Superior temporal gyrus (tissue), 1 donor: ENCODE results near the gene PPFIA1.
A peak's percentile ranks its signal among the peaks of the same experiment; 100 is the strongest.

ENCODE experiments used
- DNase-seq: peaks from one replicate; pipeline ENCODE4 v3.0.0-alpha.2; 2016; ENCODE audit errors: extremely low spot score

Gene PPFIA1

DNA sequence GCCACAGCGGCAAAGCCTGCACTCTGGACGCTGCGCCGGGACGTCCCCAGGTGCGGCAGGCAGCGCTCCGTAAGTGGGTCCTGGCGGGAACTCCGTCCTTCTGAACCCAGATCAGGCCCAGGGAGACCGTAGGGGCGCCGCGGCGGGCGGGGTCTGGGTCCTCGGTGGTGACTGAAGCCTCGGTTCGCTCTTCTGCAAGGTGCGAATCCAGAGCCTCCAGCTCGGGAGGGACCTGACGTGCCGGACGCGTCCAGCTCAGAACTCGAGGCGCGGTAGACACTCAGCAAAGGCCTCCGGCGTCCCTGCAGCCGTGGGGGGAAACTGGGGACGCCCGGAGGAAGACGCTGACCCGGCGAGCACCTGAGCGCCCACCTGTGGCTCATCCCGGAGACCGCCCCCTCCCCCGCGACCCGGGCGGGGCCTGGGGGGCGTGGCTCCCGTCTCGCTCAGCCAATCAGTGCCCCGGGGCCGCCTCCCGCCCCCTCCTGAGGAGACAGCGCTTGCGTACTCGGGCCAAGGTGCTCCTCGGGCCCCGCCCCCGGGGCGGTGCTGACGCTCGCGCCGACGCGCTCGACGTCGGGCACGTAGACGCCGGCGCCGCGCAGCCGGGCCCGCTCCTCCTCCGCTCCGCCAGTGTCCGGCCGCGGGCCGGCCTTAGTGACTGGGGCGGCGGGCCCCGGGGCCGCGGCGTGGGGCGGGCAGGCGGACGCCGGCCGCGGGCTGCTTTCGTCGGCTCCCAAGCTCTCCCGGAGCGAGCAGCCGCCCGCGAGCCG lies at the start of gene PPFIA1:
TSS of gene PPFIA1 (plus strand) at position 587 of the 773 bp plus-strand sequence. CDS start 1,483 bp downstream, outside the sequence.
- DNase-seq: peak; percentile 92

- no peak for DNase-seq
These were observed 49.6 kb upstream of the PPFIA1 start for GRCh38 chr11:70220920-70221319.

GRCh38 chr11:70225681-70226177 lies 44.8 kb upstream of the PPFIA1 start:
- no peak for DNase-seq

DNA sequence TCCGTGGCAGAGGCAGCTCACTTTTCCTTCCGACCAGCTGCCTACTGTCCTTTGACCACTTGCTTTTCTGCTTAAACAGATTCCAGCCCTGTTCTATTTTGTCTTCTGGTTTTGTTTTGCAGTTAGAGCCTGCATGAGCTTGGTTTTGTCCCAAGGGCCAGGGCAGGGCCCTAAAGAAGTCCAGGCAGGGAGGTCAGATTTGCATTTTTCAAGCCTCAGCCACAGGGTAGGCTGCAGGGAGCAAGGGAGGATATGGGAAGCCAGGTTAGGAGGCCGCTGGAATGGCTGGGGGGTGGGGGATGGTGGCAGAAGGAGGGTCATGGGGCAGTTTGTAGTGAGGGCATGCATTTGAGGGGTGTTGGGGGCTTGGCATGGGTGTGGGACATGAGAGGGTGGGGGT lies 44.3 kb upstream of the PPFIA1 start:
- no peak for DNase-seq

GRCh38 chr11:70226967-70227366 lies 43.5 kb upstream of the PPFIA1 start:
- DNase-seq: no peak

GRCh38 chr11:70229737-70230136 lies 40.8 kb upstream of the PPFIA1 start:
- no peak for DNase-seq

- no peak for DNase-seq
These were observed 40.2 kb upstream of the PPFIA1 start for GRCh38 chr11:70230151-70230839.

GRCh38 chr11:70230840-70231710 lies 39.4 kb upstream of the PPFIA1 start:
- no peak for DNase-seq

DNA sequence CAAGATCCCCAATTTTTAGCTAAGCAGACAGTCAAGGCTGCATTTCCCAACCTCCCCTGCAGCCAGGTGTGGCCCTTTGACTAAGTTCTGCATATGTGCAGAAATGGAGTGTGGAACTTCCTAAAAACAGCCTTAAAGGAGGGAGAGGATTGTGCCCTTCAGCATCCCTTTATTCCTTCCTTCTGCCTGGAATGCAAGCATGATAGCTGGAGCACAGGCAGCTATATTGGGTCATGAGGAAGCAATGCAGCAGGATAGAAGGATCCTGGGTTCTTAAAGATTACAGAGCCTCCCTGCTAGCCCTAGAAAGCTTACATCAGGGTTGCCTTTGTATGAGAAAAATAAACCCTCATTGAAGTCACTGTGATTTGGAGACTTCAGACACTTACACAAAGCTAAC lies 37.5 kb upstream of the PPFIA1 start:
- no peak for DNase-seq

GRCh38 chr11:70233511-70233934 lies 37.0 kb upstream of the PPFIA1 start:
- no peak for DNase-seq

GRCh38 chr11:70233962-70234361 lies 36.5 kb upstream of the PPFIA1 start:
- DNase-seq: no peak

GRCh38 chr11:70240337-70240736 lies 30.2 kb upstream of the PPFIA1 start:
- no peak for DNase-seq

DNA sequence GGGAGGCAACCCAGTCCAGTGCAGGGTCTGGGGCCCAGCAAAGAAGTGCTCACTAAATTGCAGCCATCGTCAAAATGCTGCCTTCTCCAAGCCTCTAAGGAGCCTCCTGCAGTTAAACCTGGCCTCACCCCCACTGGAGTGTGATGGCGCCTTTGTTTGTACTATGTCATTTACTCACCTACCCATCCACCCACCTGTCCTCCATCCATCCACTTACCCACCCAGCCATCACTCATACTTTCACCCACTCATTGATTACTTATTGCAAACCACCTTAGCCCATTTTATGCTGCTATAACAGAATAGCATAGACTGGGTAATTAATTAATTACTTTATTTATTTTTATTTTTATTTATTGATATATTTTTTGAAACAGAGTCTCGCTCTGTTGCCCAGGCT lies 28.8 kb upstream of the PPFIA1 start:
- DNase-seq: no peak

GRCh38 chr11:70242885-70243284 lies 27.6 kb upstream of the PPFIA1 start:
- DNase-seq: no peak

GRCh38 chr11:70243912-70244652 lies 26.4 kb upstream of the PPFIA1 start:
- DNase-seq: no peak

DNA sequence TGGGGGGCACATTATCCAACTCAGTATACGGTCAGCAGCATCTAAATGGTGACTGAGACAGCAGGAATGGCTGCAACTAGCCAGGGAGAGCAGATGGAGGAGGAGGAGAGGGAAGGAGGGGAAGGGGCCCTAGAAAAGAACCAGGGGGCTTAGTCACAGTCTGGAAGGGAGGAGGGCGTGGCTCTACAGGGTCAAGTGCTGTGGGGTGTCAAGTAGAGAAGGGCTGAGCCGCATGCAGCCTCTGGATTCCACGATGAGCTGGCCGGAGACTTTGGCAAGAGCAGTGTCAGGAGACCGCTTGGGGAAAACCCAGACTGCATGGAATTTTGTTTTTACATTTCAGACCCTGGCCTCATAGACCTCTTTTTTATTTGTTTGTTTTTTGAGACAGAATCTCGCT lies 25.8 kb upstream of the PPFIA1 start:
- no peak for DNase-seq

GRCh38 chr11:70246196-70246595 lies 24.3 kb upstream of the PPFIA1 start:
- no peak for DNase-seq

- no peak for DNase-seq
These were observed 23.3 kb upstream of the PPFIA1 start for GRCh38 chr11:70247042-70247709.

DNA sequence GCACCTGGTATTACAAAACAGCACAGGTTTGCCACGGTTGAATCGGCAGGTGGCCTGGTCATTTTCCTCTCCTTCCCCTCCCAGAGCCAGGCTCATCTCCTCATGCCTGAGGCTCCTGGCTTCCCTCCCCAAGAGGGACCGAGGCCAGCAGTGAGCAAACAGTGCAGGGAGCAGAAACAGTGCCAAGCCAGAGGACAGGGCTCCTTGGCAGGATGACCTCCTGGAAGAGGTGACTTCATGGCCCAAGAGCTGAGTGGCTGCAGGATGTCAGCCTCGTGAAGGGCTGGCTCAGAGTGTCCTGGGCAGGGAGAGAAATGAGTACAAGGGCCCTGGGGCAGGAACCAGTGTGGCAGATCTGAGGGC lies 22.8 kb upstream of the PPFIA1 start:
- no peak for DNase-seq

DNA sequence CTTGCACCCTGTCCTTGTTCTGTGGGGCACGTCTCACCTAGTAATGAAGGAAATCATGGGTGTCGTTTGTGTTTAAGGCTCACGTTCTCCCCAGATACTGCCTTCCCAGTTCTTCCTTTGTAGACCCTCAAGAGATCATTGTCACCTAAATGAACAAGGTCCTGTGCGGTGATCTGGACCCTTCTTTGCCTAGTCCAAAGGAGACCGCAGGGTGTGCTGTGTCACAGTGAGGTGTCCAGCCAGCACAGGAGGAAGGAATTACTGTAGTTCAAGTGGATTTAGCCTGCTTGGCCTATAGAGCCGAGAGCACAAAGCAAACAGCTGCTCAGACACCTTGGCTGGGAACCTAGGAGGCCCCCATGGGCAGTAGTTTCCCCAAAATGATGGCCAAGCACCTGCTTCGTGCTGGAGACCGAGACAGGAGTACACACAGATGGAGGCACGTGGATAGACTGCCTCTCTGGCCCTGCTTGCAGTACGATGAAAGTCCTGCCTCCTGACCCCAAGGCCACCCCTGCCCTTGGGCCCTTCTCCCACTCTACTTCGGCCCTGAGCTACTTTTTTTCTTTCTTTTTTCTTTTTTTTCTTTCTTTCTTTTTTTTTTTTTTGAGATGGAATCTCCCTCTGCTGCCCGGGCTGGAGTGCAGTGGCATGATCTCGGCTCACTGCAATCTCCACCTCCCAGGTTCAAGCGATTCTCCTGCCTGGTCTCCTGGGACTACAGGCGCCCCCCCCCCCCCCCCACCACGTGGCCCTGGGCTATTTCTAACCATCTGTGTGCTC lies 19.4 kb upstream of the PPFIA1 start:
- no peak for DNase-seq
